Measurements from ENCODE around the gene ALDH2. TPM values are rescaled to one million over a fixed set of nuclear protein-coding genes. Genes with fewer than 3 reads are reported as not detected.

The ALDH2 gene
- polyA plus RNA-seq, 1 experiment: 48.8 TPM

DNA sequence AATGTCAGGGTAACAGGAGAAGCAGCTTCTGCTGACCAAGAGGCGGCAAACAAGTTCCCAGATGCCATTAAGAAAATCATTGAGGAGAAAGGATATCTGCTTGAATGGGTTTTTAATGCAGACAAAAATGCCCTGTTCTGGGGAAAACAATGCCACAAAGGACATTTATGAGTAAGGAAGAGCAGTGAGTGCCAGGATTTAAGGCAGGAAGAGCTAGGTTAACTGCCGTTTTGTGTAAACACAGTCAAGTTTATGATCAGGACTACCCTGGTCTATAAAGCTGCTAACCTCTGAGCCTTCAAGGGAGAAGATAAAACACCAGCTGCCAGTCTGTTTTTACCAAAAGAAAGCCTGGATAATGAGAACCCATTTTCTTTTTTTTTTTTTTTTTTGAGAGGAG, 83.8 kb downstream of the ALDH2 start:
- POLR2A ChIA-PET: no interaction called here
- H3K36me3 ChIP-seq (ENCODE audit: control insufficient read depth, insufficient read depth, low read length): no peaks in the 10 kb centered on the region
- no peak overlapping the region for H3K4me3 ChIP-seq (ENCODE audit: low read depth, low read length)
- TF ChIP-seq, protein P1, sequence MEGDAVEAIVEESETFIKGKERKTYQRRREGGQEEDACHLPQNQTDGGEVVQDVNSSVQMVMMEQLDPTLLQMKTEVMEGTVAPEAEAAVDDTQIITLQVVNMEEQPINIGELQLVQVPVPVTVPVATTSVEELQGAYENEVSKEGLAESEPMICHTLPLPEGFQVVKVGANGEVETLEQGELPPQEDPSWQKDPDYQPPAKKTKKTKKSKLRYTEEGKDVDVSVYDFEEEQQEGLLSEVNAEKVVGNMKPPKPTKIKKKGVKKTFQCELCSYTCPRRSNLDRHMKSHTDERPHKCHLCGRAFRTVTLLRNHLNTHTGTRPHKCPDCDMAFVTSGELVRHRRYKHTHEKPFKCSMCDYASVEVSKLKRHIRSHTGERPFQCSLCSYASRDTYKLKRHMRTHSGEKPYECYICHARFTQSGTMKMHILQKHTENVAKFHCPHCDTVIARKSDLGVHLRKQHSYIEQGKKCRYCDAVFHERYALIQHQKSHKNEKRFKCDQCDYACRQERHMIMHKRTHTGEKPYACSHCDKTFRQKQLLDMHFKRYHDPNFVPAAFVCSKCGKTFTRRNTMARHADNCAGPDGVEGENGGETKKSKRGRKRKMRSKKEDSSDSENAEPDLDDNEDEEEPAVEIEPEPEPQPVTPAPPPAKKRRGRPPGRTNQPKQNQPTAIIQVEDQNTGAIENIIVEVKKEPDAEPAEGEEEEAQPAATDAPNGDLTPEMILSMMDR (IDR thresholded peaks at IDR 0.05; ENCODE audit: insufficient read depth, low read depth, low read length): no peak
- CTCF ChIA-PET: interaction anchor here (1.4 kb wide), 1 partner anchor 73 kb away, joined by 3 read pairs; no protein-coding TSS in a partner anchor
- no peak for DNase-seq (ENCODE audit: low read depth)
- no peaks in the 10 kb centered on the region for H3K27me3 ChIP-seq (ENCODE audit: control insufficient read depth, insufficient read depth, low read length)

DNA sequence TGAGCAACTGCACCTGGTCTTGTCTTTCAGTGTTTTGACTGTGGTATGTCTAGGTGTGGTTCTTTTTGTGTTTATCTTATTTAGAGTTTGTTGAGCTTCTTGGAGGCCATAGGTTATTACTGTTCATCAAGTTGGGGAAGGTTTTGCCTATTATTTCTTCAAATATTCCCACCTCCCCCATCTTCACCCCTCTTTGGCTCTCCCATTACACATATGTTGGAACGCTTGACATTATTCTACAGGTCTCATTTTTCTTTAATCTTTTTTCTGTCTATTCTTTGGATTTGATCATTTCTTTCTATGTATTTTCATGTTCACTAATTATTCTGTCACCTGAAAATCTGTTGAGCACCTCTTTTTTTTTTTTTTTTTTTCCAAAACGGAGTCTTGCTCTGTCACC, 91.5 kb downstream of the ALDH2 start:
- no peak for DNase-seq (ENCODE audit: low read depth)
- ChIA-PET POLR2A (no interaction called here), CTCF (no interaction called here)
- no peak overlapping the region for H3K4me3 ChIP-seq (ENCODE audit: low read depth, low read length)
- TF ChIP-seq, protein P1 (IDR thresholded peaks at IDR 0.05; ENCODE audit: insufficient read depth, low read depth, low read length): no peak
- no peaks in the 10 kb centered on the region for H3K27me3 ChIP-seq (ENCODE audit: control insufficient read depth, insufficient read depth, low read length)
- no peaks in the 10 kb centered on the region for H3K36me3 ChIP-seq (ENCODE audit: control insufficient read depth, insufficient read depth, low read length)

DNA sequence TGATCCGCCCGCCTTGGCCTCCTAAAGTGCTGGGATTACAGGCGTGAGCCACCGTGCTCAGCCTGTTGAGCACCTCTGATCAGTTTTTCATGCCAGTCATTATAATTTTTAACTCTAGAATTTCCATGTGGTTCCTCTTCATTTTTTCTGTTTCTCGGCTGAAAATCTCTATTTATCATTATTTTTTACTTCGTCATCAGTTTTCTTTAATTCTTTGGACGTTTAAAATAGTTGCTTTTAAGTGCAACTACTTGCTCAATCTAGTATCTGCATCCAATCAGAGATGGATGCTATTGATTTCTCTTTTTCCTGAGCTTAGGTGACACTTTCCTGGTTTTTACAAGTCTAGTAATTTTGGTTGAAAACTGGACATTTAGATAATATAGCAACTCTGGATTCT, 92.0 kb downstream of the ALDH2 start:
- ChIA-PET POLR2A (no interaction called here), CTCF (no interaction called here)
- no peak for DNase-seq (ENCODE audit: low read depth)
- TF ChIP-seq, protein P1 (IDR thresholded peaks at IDR 0.05; ENCODE audit: insufficient read depth, low read depth, low read length): no peak
- no peak overlapping the region for H3K4me3 ChIP-seq (ENCODE audit: low read depth, low read length)
- H3K27me3 ChIP-seq (ENCODE audit: control insufficient read depth, insufficient read depth, low read length): no peaks in the 10 kb centered on the region
- no peaks in the 10 kb centered on the region for H3K36me3 ChIP-seq (ENCODE audit: control insufficient read depth, insufficient read depth, low read length)

DNA sequence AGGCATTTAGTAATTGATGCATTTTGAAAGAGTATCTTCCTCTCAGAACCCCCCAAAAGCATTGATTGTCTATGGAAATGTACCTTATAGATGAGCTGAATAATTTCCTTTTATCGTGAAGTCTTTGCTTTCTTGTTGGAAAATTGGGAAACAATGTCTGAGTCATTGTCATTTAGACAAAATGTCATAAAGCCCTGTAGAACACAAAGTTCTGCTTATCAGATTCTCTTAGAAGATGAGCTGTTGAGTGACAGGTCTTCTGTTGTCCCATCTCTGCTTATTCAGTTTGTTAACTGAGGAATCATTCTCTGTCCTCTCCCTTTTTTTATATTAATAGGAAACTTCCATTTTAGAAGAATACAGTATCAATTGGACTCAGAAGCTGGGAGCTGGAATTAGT, 98.2 kb downstream of the ALDH2 start:
- DNase-seq (ENCODE audit: low read depth): no peak
- TF ChIP-seq, protein P1 (IDR thresholded peaks at IDR 0.05; ENCODE audit: insufficient read depth, low read depth, low read length): no peak
- ChIA-PET POLR2A (no interaction called here), CTCF (interaction anchor here (0.8 kb wide), 1 partner anchor 16 kb away, joined by 3 read pairs; no protein-coding TSS in a partner anchor)
- Histone ChIP-seq H3K4me3 (ENCODE audit: low read depth, low read length) (no peak overlapping the region), H3K27me3 (ENCODE audit: control insufficient read depth, insufficient read depth, low read length) (no peaks in the 10 kb centered on the region), H3K36me3 (ENCODE audit: control insufficient read depth, insufficient read depth, low read length) (peaks cover 3% of the 10 kb centered on the region; the same call in 1 of the 2 replicates)

Small RNAs within 50 kb of the gene (small RNA-seq; reads per million reads assigned to genes)
- gene MIR6761 (ENCODE audit: insufficient read length, low read depth, low replicate concordance): not detected

Other genes starting within 250 kb of the ALDH2 start
- 21.5 and 30.3 TPM in 2 replicates for gene ATXN2, start 167.6 kb upstream of the ALDH2 start, polyA plus RNA-seq (2011; rRNA removed)
- 15.8 and 21.8 TPM in 2 replicates for gene BRAP, start 81.0 kb upstream of the ALDH2 start, polyA plus RNA-seq (2011; rRNA removed)
- 9.9 and 15.4 TPM in 2 replicates for gene ACAD10, start 80.9 kb upstream of the ALDH2 start, polyA plus RNA-seq (2011; rRNA removed)
- gene MAPKAPK5, start 75.3 kb downstream of the ALDH2 start, polyA plus RNA-seq (2011; rRNA removed): 32.5 and 32.9 TPM in 2 replicates
- 16.6 and 21.3 TPM in 2 replicates for gene TMEM116, start 246.2 kb downstream of the ALDH2 start, polyA plus RNA-seq (2011; rRNA removed)
- gene ERP29, start 246.5 kb downstream of the ALDH2 start, polyA plus RNA-seq (2011; rRNA removed): 87.6 and 138 TPM in 2 replicates